CD14-positive monocyte (primary cell): ENCODE results near the gene PRRT1. TPM values are rescaled to one million over a fixed set of nuclear protein-coding genes. Genes with fewer than 3 reads are reported as not detected.
"Not testable (repeated sequence)": the region's sequence is repeated elsewhere in the genome, so short reads cannot be mapped to it uniquely, and the experiment has no call there.

Experiments
- DNase-seq, 3 donors: peaks; one replicate each; pipeline ENCODE4 v3.0.0-alpha.2; 2011 to 2022
- H2AFZ ChIP-seq: 2 replicates; pipeline ENCODE4 v1.6.0; 2012; ENCODE audit warnings: mild to moderate bottlenecking, low read depth, low read length, inconsistent platforms; ENCODE audit not compliant: insufficient read depth, poor library complexity, severe bottlenecking
- H3K27ac ChIP-seq, 2 donors: 1 replicate in 1 of 2; 2 replicates in 1 of 2; pipeline ENCODE4 v1.5.1; 2012 to 2013; ENCODE audit warnings: low read length in 2 of 2, control low read depth in 1 of 2, inconsistent platforms in 1 of 2, low read depth in 1 of 2, mild to moderate bottlenecking in 1 of 2
- H3K27me3 ChIP-seq, 2 donors: one replicate each; pipeline versions ENCODE4 v1.6.0 to v1.6.1; 2011 to 2013; ENCODE audit warnings: low read length in 2 of 2; ENCODE audit not compliant: control insufficient read depth in 2 of 2, insufficient read depth in 2 of 2
- H3K36me3 ChIP-seq, 2 donors: replicated peaks in 1 of 2; 1 replicate in 1 of 2; 2 replicates in 1 of 2; pipeline versions ENCODE4 v1.5.1 to v1.6.1; 2012 to 2013; ENCODE audit warnings: low read length in 2 of 2, control low read depth in 1 of 2, inconsistent platforms in 1 of 2, mild to moderate bottlenecking in 1 of 2; ENCODE audit not compliant: insufficient read depth in 2 of 2, control insufficient read depth in 1 of 2
- H3K4me1 ChIP-seq, 2 donors: 1 replicate in 1 of 2; 2 replicates in 1 of 2; pipeline versions ENCODE4 v1.5.1 to v1.6.1; 2012 to 2013; ENCODE audit warnings: low read length in 2 of 2, control low read depth in 1 of 2, inconsistent platforms in 1 of 2, mild to moderate bottlenecking in 1 of 2, moderate library complexity in 1 of 2; ENCODE audit not compliant: insufficient read depth in 2 of 2, control insufficient read depth in 1 of 2
- H3K4me2 ChIP-seq: replicated peaks from 2 replicates; pipeline ENCODE3; 2012; ENCODE audit warnings: low read length, moderate library complexity, mild to moderate bottlenecking; ENCODE audit not compliant: poor library complexity, severe bottlenecking; ENCODE audit errors: extremely low read depth
- H3K4me3 ChIP-seq, 3 experiments: fragments of 200-600 bp in 1 of 3; sonication (generic) in 1 of 3; replicated peaks in 1 of 3; 1 replicate in 2 of 3; 2 replicates in 1 of 3; pipeline ENCODE4 v1.5.1; 2011 to 2013; ENCODE audit warnings: low read length in 3 of 3, mild to moderate bottlenecking in 3 of 3, control low read depth in 2 of 3, low read depth in 2 of 3, inconsistent platforms in 1 of 3, moderate library complexity in 1 of 3
- H3K79me2 ChIP-seq: 2 replicates; pipeline ENCODE4 v1.6.0; 2012; ENCODE audit warnings: mild to moderate bottlenecking, control low read depth, inconsistent platforms, low read length, moderate library complexity; ENCODE audit not compliant: insufficient read depth
- H3K9ac ChIP-seq: 2 replicates; pipeline ENCODE4 v1.6.0; 2017; ENCODE audit warnings: low read length, mild to moderate bottlenecking; ENCODE audit not compliant: insufficient read depth, poor library complexity, severe bottlenecking
- H3K9me3 ChIP-seq, 2 donors: replicated peaks in 1 of 2; 1 replicate in 1 of 2; 2 replicates in 1 of 2; pipeline versions ENCODE4 v1.5.1 to v1.6.1; 2012 to 2013; ENCODE audit warnings: low read length in 2 of 2, control low read depth in 1 of 2; ENCODE audit not compliant: control insufficient read depth in 1 of 2, insufficient read depth in 1 of 2
- H4K20me1 ChIP-seq: 2 replicates; pipeline ENCODE4 v1.6.0; 2012; ENCODE audit warnings: mild to moderate bottlenecking, low read length, control low read depth, moderate library complexity; ENCODE audit not compliant: insufficient read depth
- H3K27ac Mint-ChIP-seq, 7 donors: one replicate each; pipeline ENCODE4 v1.8.0; 2020; ENCODE audit warnings: mild to moderate bottlenecking in 7 of 7, mixed read lengths in 7 of 7, moderate library complexity in 6 of 7, inconsistent platforms in 2 of 7
- H3K27me3 Mint-ChIP-seq, 3 donors: one replicate each; pipeline ENCODE4 v1.8.0; 2021 to 2022; ENCODE audit warnings: low read depth in 3 of 3, mild to moderate bottlenecking in 3 of 3, mixed read lengths in 3 of 3, moderate library complexity in 3 of 3, inconsistent platforms in 1 of 3
- H3K36me3 Mint-ChIP-seq, 2 donors: one replicate each; pipeline ENCODE4 v1.8.0; 2020; ENCODE audit warnings: mixed read lengths in 2 of 2, inconsistent platforms in 1 of 2, mild to moderate bottlenecking in 1 of 2
- H3K4me1 Mint-ChIP-seq: one replicate; pipeline ENCODE4 v1.8.0; 2020; ENCODE audit warnings: mild to moderate bottlenecking, mixed read lengths
- H3K4me3 Mint-ChIP-seq, 2 donors: one replicate each; pipeline ENCODE4 v1.8.0; 2020; ENCODE audit warnings: mild to moderate bottlenecking in 2 of 2, mixed read lengths in 2 of 2, moderate library complexity in 1 of 2
- H3K9me3 Mint-ChIP-seq, 7 donors: one replicate each; pipeline ENCODE4 v1.8.0; 2020 to 2022; ENCODE audit warnings: mixed read lengths in 7 of 7, mild to moderate bottlenecking in 6 of 7, moderate library complexity in 6 of 7, inconsistent platforms in 2 of 7
- CTCF ChIP-seq: fragments of 200-600 bp; IDR thresholded peaks from one replicate; pipeline ENCODE4 v1.8.0; 2022; ENCODE audit warnings: antibody characterized with exemption, mild to moderate bottlenecking
- WGBS: methylation state at CpG from one replicate; pipeline ENCODE4 v1.1.5; 2013; ENCODE audit warnings: missing lambda C conversion rate; ENCODE audit not compliant: insufficient coverage; 5-methylcytosine and 5-hydroxymethylcytosine counted together
- intact Hi-C, 2 donors: fragments of 100-400 bp; cut with micrococcal nuclease; formaldehyde crosslinking; loops; one replicate each; pipeline versions ENCODE4 v1.15.0 to v1.15.1; 2023
- polyA plus RNA-seq, 3 donors: library from polyadenylated mRNA; depleted of rRNA in 1 of 3; unstranded in 2 of 3; stranded (reverse) in 1 of 3; fragments of 300-500 nt in 2 of 3; fragments of >200 nt in 1 of 3; fragmentation: Illumina TruSeq in 2 of 3; gene quantifications; 1 replicate in 2 of 3; 2 replicates in 1 of 3; pipeline ENCODE4 v1.2.3, GENCODE V29; 2012 to 2021

PRRT1 gene
- polyA plus RNA-seq, 3 donors: not detected

- H3K79me2 ChIP-seq: no peaks in the 10 kb centered on the region
- H3K27me3 Mint-ChIP-seq: peaks cover 44 to 54% (median 48%) of the 10 kb centered on the region in 3 donors
- H3K4me3 ChIP-seq: no peak overlapping the region
- H3K4me1 Mint-ChIP-seq: peaks cover 23% of the 10 kb centered on the region
- H3K9me3 ChIP-seq: peaks cover 0 to 11% of the 10 kb centered on the region in 2 donors
- TF ChIP-seq CTCF: no peak
- H3K36me3 Mint-ChIP-seq: peaks cover 0 to 13% of the 10 kb centered on the region in 2 donors
- no peak overlapping the region for H3K27ac Mint-ChIP-seq
- H3K4me1 ChIP-seq: peaks cover 14 to 16% of the 10 kb centered on the region in 2 donors
- H2AFZ ChIP-seq: no peak overlapping the region
- no peak for DNase-seq
- intact Hi-C loops: no loop called here
- peaks cover 0 to 22% (median 11%) of the 10 kb centered on the region in 7 donors for H3K9me3 Mint-ChIP-seq
- H3K36me3 ChIP-seq: no peaks in the 10 kb centered on the region
- no peak overlapping the region for H3K9ac ChIP-seq
- no peak overlapping the region for H3K27ac ChIP-seq
- peaks cover 27 to 50% of the 10 kb centered on the region in 2 donors for H3K27me3 ChIP-seq
- H3K4me2 ChIP-seq: no peak overlapping the region
- no peaks in the 10 kb centered on the region for H4K20me1 ChIP-seq
- no peak overlapping the region for H3K4me3 Mint-ChIP-seq
- 64% methylated on average over 4 of the region's 4 CpGs for WGBS
Observed at GRCh38 chr6:32146687-32147086, 5.1 kb downstream of the PRRT1 start.

GRCh38 chr6:32146287-32146686, 5.5 kb downstream of the PRRT1 start:
- H2AFZ ChIP-seq: no peak overlapping the region
- intact Hi-C loops: no loop called here
- H3K27ac Mint-ChIP-seq: no peak overlapping the region

GRCh38 chr6:32144238-32144637, 7.5 kb downstream of the PRRT1 start:
- H3K27ac ChIP-seq, H2AFZ ChIP-seq, H3K36me3 ChIP-seq, H3K27ac Mint-ChIP-seq, H3K79me2 ChIP-seq, H3K4me3 Mint-ChIP-seq, H3K9ac ChIP-seq, DNase-seq, H3K36me3 Mint-ChIP-seq, H3K9me3 ChIP-seq, H3K4me3 ChIP-seq, intact Hi-C loops, H4K20me1 ChIP-seq, H3K4me2 ChIP-seq: not testable (repeated sequence)
- Mint-ChIP-seq H3K27me3 (peaks cover 25 to 30% (median 28%) of the 10 kb centered on the region in 3 donors), H3K4me1 (peaks cover 21% of the 10 kb centered on the region), H3K9me3 (peaks cover 0 to 11% (median 4%) of the 10 kb centered on the region in 7 donors)
- no CpG with 5 or more reads among the region's 7 CpGs for WGBS
- Histone ChIP-seq H3K4me1 (peaks cover 13 to 15% of the 10 kb centered on the region in 2 donors), H3K27me3 (peaks cover 8 to 27% of the 10 kb centered on the region in 2 donors)

More at GRCh38 chr6:32146287-32146686, 5.5 kb downstream of the PRRT1 start:
- no peak for DNase-seq
- Mint-ChIP-seq H3K4me1 (peaks cover 24% of the 10 kb centered on the region), H3K36me3 (peaks cover 0 to 13% of the 10 kb centered on the region in 2 donors), H3K4me3 (no peak overlapping the region), H3K9me3 (peaks cover 0 to 20% (median 10%) of the 10 kb centered on the region in 7 donors), H3K27me3 (peaks cover 40 to 50% (median 44%) of the 10 kb centered on the region in 3 donors)
- Histone ChIP-seq H3K27ac (no peak overlapping the region), H3K4me1 (peaks cover 14 to 16% of the 10 kb centered on the region in 2 donors), H3K9me3 (peaks cover 0 to 9% of the 10 kb centered on the region in 2 donors), H3K36me3 (no peaks in the 10 kb centered on the region), H3K27me3 (peaks cover 25 to 46% of the 10 kb centered on the region in 2 donors), H3K4me3 (no peak overlapping the region), H3K79me2 (no peaks in the 10 kb centered on the region), H3K4me2 (no peak overlapping the region), H3K9ac (no peak overlapping the region), H4K20me1 (no peaks in the 10 kb centered on the region)
- WGBS: 100% methylated on average over 1 of the region's 1 CpG
- no peak for TF ChIP-seq CTCF
